RWPE1 (cell line): ENCODE results near the gene ZDHHC22.

Experiments
- CTCF ChIA-PET: fragments of 350-600 bp; sonication (Branson Sonifier 250); formaldehyde crosslinking; extraction: SDS; loops from one replicate; lab custom pipeline; 2021; lab: Yijun Ruan, JAX
- POLR2A ChIA-PET: fragments of 400-600 bp; formaldehyde crosslinking; extraction: SDS; loops from one replicate; lab custom pipeline; 2020; ENCODE audit warnings: antibody characterized with exemption; ENCODE audit not compliant: low non-redundant PET; lab: Yijun Ruan, JAX
- DNase-seq: peaks from one replicate; pipeline ENCODE4 v3.0.0; 2012; ENCODE audit warnings: low spot score
- H3K27ac ChIP-seq: fragments of 450-650 bp; 2 replicates; pipeline ENCODE4 v1.5.1; 2017
- CTCF ChIP-seq: fragments of 450-650 bp; conservative IDR thresholded peaks from 2 replicates; pipeline ENCODE4 v1.5.1; 2017; ENCODE audit warnings: low read depth, mild to moderate bottlenecking

Gene ZDHHC22

GRCh38 chr14:77158175-77158881 lies 16.7 kb upstream of the ZDHHC22 start:
- ChIA-PET CTCF (interaction anchor here (1.1 kb wide), 1 partner anchor 147 kb away, joined by 3 read pairs; no protein-coding TSS in a partner anchor), POLR2A (no interaction called here)

GRCh38 chr14:77157740-77158139 lies 16.1 kb upstream of the ZDHHC22 start:
- CTCF ChIA-PET, result interaction anchor here (1.1 kb wide), 1 partner anchor 147 kb away, joined by 3 read pairs; no protein-coding TSS in a partner anchor
- DNase-seq, result no peak
- no peak for TF ChIP-seq CTCF
- H3K27ac ChIP-seq, result 0 out of 2 replicates have a peak overlapping the region, but pooled peaks have one; percentile 8
- POLR2A ChIA-PET, result no interaction called here

More at GRCh38 chr14:77158175-77158881, 16.7 kb upstream of the ZDHHC22 start:
- TF ChIP-seq CTCF, result no peak
- H3K27ac ChIP-seq, result 0 out of 2 replicates have a peak overlapping the region, but pooled peaks have one; percentile 8
- DNase-seq, result peak; percentile 62

- DNase-seq, result no peak
- no peak overlapping the region for H3K27ac ChIP-seq
- ChIA-PET CTCF (interaction anchor here (1.0 to 1.2 kb wide), 2 partner anchors 58 to 136 kb away, joined by 3 to 4 read pairs; no protein-coding TSS in a partner anchor), POLR2A (no interaction called here)
- no peak for TF ChIP-seq CTCF
Observed at GRCh38 chr14:77155083-77155482, 13.5 kb upstream of the ZDHHC22 start.

- no peak overlapping the region for H3K27ac ChIP-seq
- no peak for DNase-seq
- no peak for TF ChIP-seq CTCF
- CTCF ChIA-PET, result interaction anchor here (1.0 to 1.2 kb wide), 2 partner anchors 59 to 136 kb away, joined by 3 to 4 read pairs; no protein-coding TSS in a partner anchor
- POLR2A ChIA-PET, result no interaction called here
Observed at GRCh38 chr14:77154421-77154820, 12.8 kb upstream of the ZDHHC22 start.

- ChIA-PET CTCF (interaction anchor here (0.8 to 3.6 kb wide), 6 partner anchors 13 to 258 kb away, joined by 3 to 41 read pairs (median 4); no protein-coding TSS in a partner anchor), POLR2A (no interaction called here)
- TF ChIP-seq CTCF, result no peak
Observed at GRCh38 chr14:77153802-77154201, 12.2 kb upstream of the ZDHHC22 start.

GRCh38 chr14:77151918-77152588 lies 10.5 kb upstream of the ZDHHC22 start:
- POLR2A ChIA-PET, result no interaction called here
- peak; percentile 57 for DNase-seq
- CTCF ChIA-PET, result interaction anchor here (0.5 to 3.6 kb wide), 19 partner anchors 10 to 276 kb away, joined by 3 to 41 read pairs (median 4); no protein-coding TSS in a partner anchor
- H3K27ac ChIP-seq, result no peak overlapping the region
- 0 out of 2 replicates have a peak, but pooled peaks have one; percentile 8 for TF ChIP-seq CTCF

More at GRCh38 chr14:77153802-77154201, 12.2 kb upstream of the ZDHHC22 start:
- no peak overlapping the region for H3K27ac ChIP-seq
- DNase-seq, result no peak
